ENCODE measurements around the gene TNS3.

TNS3 gene

GRCh38 chr7:47413526-47414341, 168.2 kb downstream of the TNS3 start:
- no peak for TF ChIP-seq POLR2A (IDR thresholded peaks at IDR 0.05; ENCODE audit: low read length)
- TF ChIP-seq GATA1 (IDR thresholded peaks at IDR 0.05; ENCODE audit: low read depth, low read length), result no peak

GRCh38 chr7:47411901-47412300, 170.0 kb downstream of the TNS3 start:
- no peak for DNase-seq
- TF ChIP-seq GATA1 (IDR thresholded peaks at IDR 0.05; ENCODE audit: low read depth, low read length), result no peak

More at GRCh38 chr7:47413526-47414341, 168.2 kb downstream of the TNS3 start:
- DNase-seq, result no peak

- no peak for DNase-seq
- no peak for TF ChIP-seq GATA1 (IDR thresholded peaks at IDR 0.05; ENCODE audit: low read depth, low read length)
- TF ChIP-seq POLR2A (IDR thresholded peaks at IDR 0.05; ENCODE audit: low read length), result no peak
Measured at GRCh38 chr7:47411281-47411869, 170.5 kb downstream of the TNS3 start.

DNA sequence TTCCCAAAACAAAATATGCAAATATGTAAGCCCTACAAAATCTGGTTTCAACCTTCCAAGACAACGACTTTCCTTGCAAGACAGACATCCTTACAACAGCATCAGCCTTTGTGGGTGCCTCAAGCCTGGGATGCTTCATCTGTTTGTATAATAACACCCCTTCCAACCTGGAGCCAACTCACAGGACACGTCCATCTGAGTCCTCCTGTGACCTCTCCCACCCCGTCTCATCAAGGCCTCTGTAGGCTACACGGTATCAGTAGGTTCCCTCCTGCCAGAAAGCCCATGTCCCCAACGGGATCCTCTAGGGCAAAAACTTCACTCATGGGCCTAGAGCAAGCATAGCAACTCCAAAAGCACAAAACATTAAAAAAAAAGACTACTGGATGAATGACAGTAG, 173.2 kb downstream of the TNS3 start:
- no peak for TF ChIP-seq POLR2A (IDR thresholded peaks at IDR 0.05; ENCODE audit: low read length)
- no peak for TF ChIP-seq GATA1 (IDR thresholded peaks at IDR 0.05; ENCODE audit: low read depth, low read length)
- no peak for DNase-seq

GRCh38 chr7:47407821-47408674, 173.9 kb downstream of the TNS3 start:
- peak; percentile 46 to 52 for DNase-seq
- TF ChIP-seq POLR2A (IDR thresholded peaks at IDR 0.05; ENCODE audit: low read length), result no peak
- no peak for TF ChIP-seq GATA1 (IDR thresholded peaks at IDR 0.05; ENCODE audit: low read depth, low read length)

GRCh38 chr7:47407136-47407535, 174.8 kb downstream of the TNS3 start:
- no peak for DNase-seq
- TF ChIP-seq GATA1 (IDR thresholded peaks at IDR 0.05; ENCODE audit: low read depth, low read length) (no peak), POLR2A (IDR thresholded peaks at IDR 0.05; ENCODE audit: low read length) (no peak)

DNA sequence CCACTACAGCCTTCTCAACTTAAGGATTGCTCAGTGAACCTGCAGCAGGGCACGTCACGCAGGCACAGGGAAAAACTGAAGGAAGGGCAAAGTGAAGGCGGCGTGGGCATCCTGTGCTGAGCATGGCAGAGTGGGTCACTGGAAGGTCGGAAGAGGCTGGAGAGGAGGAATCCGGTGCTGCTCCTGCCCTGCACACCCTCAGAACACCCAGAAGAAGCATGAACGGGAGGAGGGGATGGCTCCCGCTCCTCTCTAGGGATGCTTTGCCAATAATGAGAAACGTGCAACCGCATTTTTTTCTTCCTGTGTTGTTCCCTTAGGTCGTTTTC, 175.1 kb downstream of the TNS3 start:
- DNase-seq, result no peak
- TF ChIP-seq POLR2A (IDR thresholded peaks at IDR 0.05; ENCODE audit: low read length) (no peak), GATA1 (IDR thresholded peaks at IDR 0.05; ENCODE audit: low read depth, low read length) (no peak)

DNA sequence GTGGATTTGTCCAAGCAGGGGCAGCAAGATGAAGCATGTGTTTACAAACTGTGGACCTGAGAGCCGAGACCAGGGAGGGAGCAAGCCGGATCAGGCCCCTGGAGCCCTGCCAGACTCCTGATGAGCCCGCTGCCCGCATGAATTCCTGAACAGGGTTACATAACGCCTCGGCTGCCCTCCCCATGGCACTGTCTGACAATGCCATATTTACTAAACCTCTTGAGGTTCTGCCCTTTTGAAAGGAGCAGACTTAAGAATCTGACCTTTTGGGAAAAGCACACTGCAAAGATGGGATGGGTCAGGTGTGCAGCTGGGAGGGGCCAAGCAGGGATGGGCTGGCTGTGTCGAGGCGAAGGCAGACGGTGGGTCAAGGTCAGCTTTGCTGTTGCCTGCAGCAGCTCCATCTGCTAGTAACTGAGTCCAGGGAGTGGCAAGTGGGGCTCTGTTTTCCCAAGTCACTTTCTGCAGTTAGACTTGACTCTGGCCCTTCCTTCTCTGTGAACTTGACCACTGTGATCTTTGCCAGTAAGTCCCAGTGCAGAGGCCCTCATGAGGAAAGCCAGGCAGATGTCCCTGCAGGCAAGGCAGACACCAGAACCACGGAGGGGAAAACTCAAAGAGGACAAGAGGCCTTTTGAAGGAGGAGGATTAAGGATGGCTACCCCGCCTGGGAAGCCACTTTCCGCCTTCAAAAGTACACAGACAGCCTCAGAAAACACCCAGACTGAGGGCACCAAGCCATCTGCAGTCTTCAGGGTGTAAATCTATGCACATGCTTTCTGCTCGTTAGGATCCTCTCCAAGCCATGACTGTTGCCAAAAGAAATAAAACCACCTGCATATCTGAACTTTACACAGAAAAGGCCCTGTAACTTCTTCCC, 175.8 kb downstream of the TNS3 start:
- no peak for DNase-seq
- TF ChIP-seq POLR2A (IDR thresholded peaks at IDR 0.05; ENCODE audit: low read length), result no peak
- TF ChIP-seq GATA1 (IDR thresholded peaks at IDR 0.05; ENCODE audit: low read depth, low read length), result no peak

DNA sequence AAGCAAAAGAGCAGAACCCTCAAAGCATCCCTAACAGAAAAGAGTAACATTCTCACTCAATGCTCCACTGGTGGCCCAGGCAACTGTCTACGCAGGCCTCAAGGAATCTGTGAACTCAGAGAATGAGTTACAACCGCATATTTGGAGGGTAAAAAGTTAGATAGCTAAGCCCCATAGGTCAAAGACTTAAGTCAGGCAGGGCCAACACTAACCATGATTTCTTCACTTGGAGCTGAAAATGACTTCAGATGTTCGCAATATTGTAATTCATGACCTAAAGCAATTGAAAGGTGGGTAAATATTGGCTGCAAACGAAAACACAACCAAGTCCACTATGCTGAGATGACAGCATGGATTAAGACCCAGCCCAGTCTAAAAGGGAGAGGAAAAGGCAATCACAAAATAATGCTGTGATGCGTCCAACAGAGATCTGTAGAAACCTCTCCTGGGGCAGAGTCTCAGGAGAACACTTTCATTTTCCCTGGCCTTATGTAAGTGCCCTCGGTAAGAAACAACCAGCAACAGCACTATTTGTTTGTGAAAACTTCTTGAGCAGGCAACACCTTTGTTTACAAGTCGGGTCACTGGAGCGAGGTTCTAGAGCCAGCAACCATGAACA, 176.5 kb downstream of the TNS3 start:
- no peak for DNase-seq
- TF ChIP-seq GATA1 (IDR thresholded peaks at IDR 0.05; ENCODE audit: low read depth, low read length) (no peak), POLR2A (IDR thresholded peaks at IDR 0.05; ENCODE audit: low read length) (no peak)

DNA sequence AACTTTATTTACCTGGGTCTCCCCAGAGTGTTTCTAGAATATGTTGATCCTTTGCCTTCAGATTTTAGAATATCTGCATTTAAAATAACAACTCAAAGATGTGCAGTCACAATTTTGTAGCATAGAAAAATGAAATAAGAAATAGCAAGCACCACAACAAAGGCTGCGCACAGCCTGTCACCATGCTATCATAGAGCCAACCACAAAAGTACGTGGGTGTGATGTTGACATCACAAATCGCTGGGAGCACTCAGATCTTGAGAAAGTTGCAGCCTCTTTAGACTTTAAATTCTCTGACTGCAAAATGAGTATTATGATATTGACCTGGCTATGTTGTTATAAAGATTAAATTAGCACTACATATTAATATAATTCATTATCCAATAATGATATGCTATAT, 177.9 kb downstream of the TNS3 start:
- no peak for DNase-seq
- TF ChIP-seq GATA1 (IDR thresholded peaks at IDR 0.05; ENCODE audit: low read depth, low read length) (no peak), POLR2A (IDR thresholded peaks at IDR 0.05; ENCODE audit: low read length) (no peak)

DNA sequence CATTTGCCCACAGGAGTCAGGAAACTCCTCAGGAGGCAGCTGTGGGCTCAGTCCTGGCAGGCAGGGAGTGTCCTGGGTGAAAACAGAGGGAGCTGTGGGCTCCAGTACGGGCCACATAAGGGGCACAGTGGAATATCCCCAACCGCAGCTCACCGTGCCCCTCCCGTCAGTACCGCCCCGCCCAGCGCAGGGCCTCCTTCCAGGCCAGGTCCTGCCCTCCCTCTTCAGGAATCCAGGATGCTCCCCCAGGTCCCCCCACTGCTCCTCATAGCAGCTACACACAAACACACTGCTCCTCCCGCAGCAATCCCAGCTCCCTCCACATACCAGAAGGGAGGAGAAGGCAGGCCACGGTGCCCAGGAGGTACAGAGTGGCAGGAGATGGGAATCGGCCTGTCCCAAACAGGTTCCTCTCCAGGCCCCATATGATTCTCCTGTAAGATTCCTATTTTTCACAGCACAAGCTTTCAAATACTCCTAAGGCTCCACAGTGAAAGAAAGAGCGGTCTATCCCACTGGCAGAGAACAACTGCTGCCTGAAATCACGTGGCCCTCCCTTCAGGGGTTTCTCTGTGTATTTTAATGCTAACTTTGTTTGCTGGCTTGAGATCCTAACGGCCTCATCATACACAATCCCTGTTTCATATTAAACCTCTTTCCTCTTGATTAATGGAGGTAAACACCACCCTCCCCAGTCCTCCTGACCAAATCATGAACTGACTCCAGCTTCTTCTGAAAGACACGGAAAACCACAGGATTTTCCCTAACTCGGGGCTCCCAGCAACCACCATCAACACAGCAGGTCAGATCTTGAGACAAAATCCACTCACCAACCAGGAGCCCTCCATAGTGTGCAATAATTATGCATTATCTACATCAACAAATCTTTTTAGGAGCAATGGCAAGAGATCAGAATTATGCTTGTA, 178.7 kb downstream of the TNS3 start:
- TF ChIP-seq GATA1 (IDR thresholded peaks at IDR 0.05; ENCODE audit: low read depth, low read length), result no peak
- TF ChIP-seq POLR2A (IDR thresholded peaks at IDR 0.05; ENCODE audit: low read length), result no peak
- DNase-seq, result no peak
